A673 (cell line): ENCODE results near the gene HACE1.

Source experiments
- CTCF ChIP-seq: fragments of 300-800, 200-600 bp; sonication (generic); conservative IDR thresholded peaks from 2 replicates; pipeline ENCODE4 v1.5.1; 2017; ENCODE audit warnings: low read depth, mild to moderate bottlenecking, antibody characterized with exemption, low read length, moderate library complexity, mixed read lengths
- EZH2 ChIP-seq: fragments of 200-600 bp; sonication (generic); IDR thresholded peaks from 2 replicates; pipeline ENCODE4 v1.6.1; 2017; ENCODE audit warnings: borderline replicate concordance, low read depth, mild to moderate bottlenecking, mixed read lengths, antibody characterized with exemption, low read length; ENCODE audit not compliant: poor library complexity, severe bottlenecking

DNA sequence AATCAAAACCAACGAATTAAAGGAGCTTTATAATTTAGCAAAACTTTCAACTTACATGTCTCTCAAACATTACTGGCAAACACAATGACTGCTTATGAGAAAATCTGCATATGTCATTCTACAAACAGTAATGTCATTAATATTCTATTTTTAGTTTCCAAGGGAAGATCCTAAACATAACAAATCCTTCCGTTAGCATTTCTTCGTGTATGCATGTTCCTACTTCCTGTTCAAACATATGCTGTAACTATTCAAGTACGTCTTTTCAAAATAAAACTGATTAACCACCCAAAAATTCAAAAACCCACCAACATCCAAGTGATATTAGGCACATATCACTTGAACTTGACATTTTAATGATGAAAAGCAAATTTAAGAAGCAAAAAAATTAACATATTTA, 131.3 kb downstream of the HACE1 start:
- TF ChIP-seq CTCF (no peak), EZH2 (no peak)
